NCI-H1930 (cell line): ENCODE data around the gene ASPRV1.
"Not testable (repeated sequence)": the region's sequence is repeated elsewhere in the genome, so short reads cannot be mapped to it uniquely, and the experiment has no call there.

Experiments
- DNase-seq, 2 experiments: peaks; one replicate each; lab custom pipeline; 2025; lab: John Stamatoyannopoulos, UW

The ASPRV1 gene

GRCh38 chr2:69961496-69961895 lies at the start of gene ASPRV1:
TSS of gene ASPRV1 (minus strand) at chr2:69961631. CDS start at chr2:69961436, 195 bp downstream.
- no peak for DNase-seq

- DNase-seq: no peak
Observed at GRCh38 chr2:70010576-70011111, 49.2 kb upstream of the ASPRV1 start.

- DNase-seq: no peak
Observed at GRCh38 chr2:70009762-70010575, 48.5 kb upstream of the ASPRV1 start.

- DNase-seq: no peak
Observed at GRCh38 chr2:70008290-70008689, 46.9 kb upstream of the ASPRV1 start.

- DNase-seq: no peak
Observed at GRCh38 chr2:70007151-70007550, 45.7 kb upstream of the ASPRV1 start.

GRCh38 chr2:70006447-70006784 lies 45.0 kb upstream of the ASPRV1 start:
- no peak for DNase-seq

- no peak for DNase-seq
Observed at GRCh38 chr2:70005752-70006446, 44.5 kb upstream of the ASPRV1 start.

- DNase-seq: no peak
Observed at GRCh38 chr2:70005216-70005615, 43.8 kb upstream of the ASPRV1 start.

GRCh38 chr2:70003093-70003830 lies 41.8 kb upstream of the ASPRV1 start:
- no peak for DNase-seq

GRCh38 chr2:70002241-70002899 lies 40.9 kb upstream of the ASPRV1 start:
- DNase-seq: no peak

- DNase-seq: not testable (repeated sequence)
Observed at GRCh38 chr2:70000529-70000928, 39.1 kb upstream of the ASPRV1 start.

GRCh38 chr2:69998761-69999160 lies 37.3 kb upstream of the ASPRV1 start:
- DNase-seq: no peak

- DNase-seq: no peak
Observed at GRCh38 chr2:69997015-69997830, 35.8 kb upstream of the ASPRV1 start.

GRCh38 chr2:69995511-69995910 lies 34.1 kb upstream of the ASPRV1 start:
- DNase-seq: no peak

- no peak for DNase-seq
Observed at GRCh38 chr2:69994166-69994565, 32.7 kb upstream of the ASPRV1 start.

GRCh38 chr2:69993708-69994107 lies 32.3 kb upstream of the ASPRV1 start:
- no peak for DNase-seq

- no peak for DNase-seq
Observed at GRCh38 chr2:69993048-69993565, 31.7 kb upstream of the ASPRV1 start.

- DNase-seq: no peak
Observed at GRCh38 chr2:69992310-69993047, 31.0 kb upstream of the ASPRV1 start.

- no peak for DNase-seq
Observed at GRCh38 chr2:69989441-69990105, 28.1 kb upstream of the ASPRV1 start.

GRCh38 chr2:69989009-69989408 lies 27.6 kb upstream of the ASPRV1 start:
- DNase-seq: no peak
